Thoracic aorta (tissue), 2 donors: Measurements from ENCODE around the gene SYNPO. TPM values are rescaled to one million over a fixed set of nuclear protein-coding genes. Genes with fewer than 3 reads are reported as not detected.

Experiments
- ATAC-seq: fragments of 150-250 bp; one replicate; pipeline ENCODE4 v1.8.0; 2017; ENCODE audit warnings: low read depth; ENCODE audit not compliant: insufficient number of reproducible peaks, low FRiP score
- DNase-seq: peaks from one replicate; pipeline ENCODE4 v3.0.0-alpha.2; 2020; ENCODE audit warnings: low spot score
- H3K27ac ChIP-seq, 2 donors: fragments of 200-600 bp; sonication (generic); 1 replicate in 1 of 2; 2 replicates in 1 of 2; pipeline ENCODE4 v1.5.1; 2016; ENCODE audit warnings: mild to moderate bottlenecking in 2 of 2, moderate library complexity in 2 of 2
- H3K27me3 ChIP-seq: fragments of 200-600 bp; sonication (generic); replicated peaks from 2 replicates; pipeline ENCODE4 v1.6.0; 2016; ENCODE audit warnings: mild to moderate bottlenecking; ENCODE audit not compliant: insufficient read depth
- H3K36me3 ChIP-seq: fragments of 200-600 bp; sonication (generic); one replicate; pipeline ENCODE4 v1.5.1; 2016
- H3K4me1 ChIP-seq, 2 donors: fragments of 200-600 bp; sonication (generic); 1 replicate in 1 of 2; 2 replicates in 1 of 2; pipeline versions ENCODE4 v1.5.1 to v1.6.0; 2016; ENCODE audit warnings: low read depth in 2 of 2, mild to moderate bottlenecking in 1 of 2; ENCODE audit not compliant: control insufficient read depth in 1 of 2
- H3K4me3 ChIP-seq: fragments of 200-600 bp; sonication (generic); 2 replicates; pipeline ENCODE4 v1.5.1; 2016; ENCODE audit warnings: mild to moderate bottlenecking
- H3K9me3 ChIP-seq: fragments of 200-600 bp; sonication (generic); 2 replicates; pipeline ENCODE4 v1.5.1; 2016
- total RNA-seq, 2 donors: library from RNA; depleted of rRNA; stranded (reverse); fragments of >200 nt; gene quantifications; one replicate each; pipeline versions ENCODE4 v1.1.0 to v1.2.3, GENCODE V29; 2016
- TF ChIP-seq, protein P1 (sequence below): fragments of 200-600 bp; sonication (generic); IDR thresholded peaks from one replicate; pipeline ENCODE4 v1.5.1; 2019; ENCODE audit warnings: antibody characterized with exemption

The SYNPO gene
- total RNA-seq, 2 donors from 2014 or later, result 191 to 226 TPM

DNA sequence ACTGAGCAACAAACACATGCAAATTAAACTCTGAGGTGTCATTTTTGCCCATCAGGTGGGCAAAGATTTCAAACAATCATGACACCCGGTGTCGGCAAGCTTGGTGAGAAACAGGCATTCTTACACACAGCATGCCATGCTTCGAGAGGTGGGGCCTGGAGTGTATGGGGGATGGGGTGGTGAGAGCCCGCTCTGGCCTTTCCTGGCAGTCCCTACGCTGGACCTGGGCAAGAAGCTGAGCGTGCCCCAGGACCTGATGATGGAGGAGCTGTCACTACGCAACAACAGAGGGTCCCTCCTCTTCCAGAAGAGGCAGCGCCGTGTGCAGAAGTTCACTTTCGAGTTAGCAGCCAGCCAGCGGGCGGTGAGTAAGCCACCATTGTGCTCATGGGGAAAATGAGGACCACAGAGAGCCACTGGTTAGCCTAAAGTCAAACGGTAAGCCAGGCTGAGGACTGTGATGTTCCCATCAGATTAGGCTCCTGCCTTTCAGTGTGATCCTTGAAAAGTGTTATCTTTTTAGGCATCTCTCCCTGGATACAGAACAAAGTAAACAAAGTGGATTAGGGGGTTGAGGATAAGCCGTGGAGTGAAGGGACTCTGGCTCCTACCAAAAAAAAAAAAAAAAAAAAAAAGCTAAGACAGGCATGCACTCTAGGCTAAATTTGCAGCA lies 30.0 kb downstream of the SYNPO start:
- ATAC-seq (no peak), DNase-seq (no peak)
- Histone ChIP-seq H3K4me3 (no peak overlapping the region), H3K36me3 (no peaks in the 10 kb centered on the region), H3K27ac (no peak overlapping the region), H3K9me3 (no peaks in the 10 kb centered on the region), H3K27me3 (no peaks in the 10 kb centered on the region), H3K4me1 (peaks cover 22 to 46% of the 10 kb centered on the region in 2 donors)
- TF ChIP-seq, protein P1, sequence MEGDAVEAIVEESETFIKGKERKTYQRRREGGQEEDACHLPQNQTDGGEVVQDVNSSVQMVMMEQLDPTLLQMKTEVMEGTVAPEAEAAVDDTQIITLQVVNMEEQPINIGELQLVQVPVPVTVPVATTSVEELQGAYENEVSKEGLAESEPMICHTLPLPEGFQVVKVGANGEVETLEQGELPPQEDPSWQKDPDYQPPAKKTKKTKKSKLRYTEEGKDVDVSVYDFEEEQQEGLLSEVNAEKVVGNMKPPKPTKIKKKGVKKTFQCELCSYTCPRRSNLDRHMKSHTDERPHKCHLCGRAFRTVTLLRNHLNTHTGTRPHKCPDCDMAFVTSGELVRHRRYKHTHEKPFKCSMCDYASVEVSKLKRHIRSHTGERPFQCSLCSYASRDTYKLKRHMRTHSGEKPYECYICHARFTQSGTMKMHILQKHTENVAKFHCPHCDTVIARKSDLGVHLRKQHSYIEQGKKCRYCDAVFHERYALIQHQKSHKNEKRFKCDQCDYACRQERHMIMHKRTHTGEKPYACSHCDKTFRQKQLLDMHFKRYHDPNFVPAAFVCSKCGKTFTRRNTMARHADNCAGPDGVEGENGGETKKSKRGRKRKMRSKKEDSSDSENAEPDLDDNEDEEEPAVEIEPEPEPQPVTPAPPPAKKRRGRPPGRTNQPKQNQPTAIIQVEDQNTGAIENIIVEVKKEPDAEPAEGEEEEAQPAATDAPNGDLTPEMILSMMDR, result no peak

DNA sequence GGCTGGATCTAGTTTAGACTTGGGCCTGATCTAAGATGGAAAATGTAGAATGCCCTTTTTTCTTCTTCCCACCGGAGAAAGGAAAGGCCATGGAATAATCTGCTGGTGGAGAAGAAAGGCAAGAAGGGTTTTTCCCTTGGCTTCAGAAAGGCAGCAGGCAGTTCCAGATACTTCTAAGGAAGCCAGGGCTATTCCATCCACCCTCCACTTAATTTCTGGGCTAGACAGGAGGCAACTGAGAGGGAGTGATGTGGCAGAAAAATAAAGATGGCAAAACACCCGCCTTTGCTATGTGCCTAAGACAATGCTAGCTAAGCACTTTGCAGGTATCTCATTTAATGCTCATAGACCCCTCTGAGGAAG lies 30.5 kb downstream of the SYNPO start:
- H3K4me1 ChIP-seq, result peaks cover 22 to 51% of the 10 kb centered on the region in 2 donors
- H3K27me3 ChIP-seq, result no peaks in the 10 kb centered on the region
- ATAC-seq, result no peak
- TF ChIP-seq, protein P1, result no peak
- H3K36me3 ChIP-seq, result no peaks in the 10 kb centered on the region
- no peak overlapping the region for H3K27ac ChIP-seq
- DNase-seq, result no peak
- H3K4me3 ChIP-seq, result no peak overlapping the region
- no peaks in the 10 kb centered on the region for H3K9me3 ChIP-seq

DNA sequence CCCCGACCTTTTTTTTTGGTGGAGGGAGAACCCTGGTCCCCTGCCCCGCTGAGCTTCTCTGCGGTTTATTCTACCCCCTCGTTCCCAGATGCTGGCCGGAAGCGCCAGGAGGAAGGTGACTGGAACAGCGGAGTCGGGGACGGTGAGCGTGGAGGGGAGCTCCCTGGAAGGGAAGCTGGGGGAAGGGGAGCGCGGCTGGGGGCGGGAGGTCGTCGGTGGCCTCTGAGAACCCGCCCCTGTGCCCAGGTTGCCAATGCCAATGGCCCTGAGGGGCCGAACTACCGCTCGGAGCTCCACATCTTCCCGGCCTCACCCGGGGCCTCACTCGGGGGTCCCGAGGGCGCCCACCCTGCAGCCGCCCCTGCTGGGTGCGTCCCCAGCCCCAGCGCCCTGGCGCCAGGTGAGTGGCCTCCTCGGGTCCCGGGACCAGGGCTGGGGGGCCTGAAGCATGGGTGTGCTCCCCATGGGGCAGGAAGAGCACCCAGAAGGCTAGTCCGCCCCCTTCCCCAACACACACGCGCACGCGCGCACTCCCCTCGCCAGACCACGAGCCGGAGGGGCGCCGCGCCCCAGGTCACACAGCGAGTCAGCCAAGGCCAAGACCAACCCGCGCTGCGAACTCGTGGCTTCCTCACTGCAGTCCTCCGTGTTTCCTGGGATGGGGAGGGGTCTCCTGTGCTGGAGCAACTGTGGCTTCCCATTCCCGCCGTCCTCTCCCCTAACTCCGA lies 31.2 kb downstream of the SYNPO start:
- Histone ChIP-seq H3K36me3 (no peaks in the 10 kb centered on the region), H3K27ac (no peak overlapping the region), H3K4me3 (peak overlapping the region; percentile 73), H3K4me1 (peaks cover 22 to 53% of the 10 kb centered on the region in 2 donors), H3K27me3 (no peaks in the 10 kb centered on the region), H3K9me3 (no peaks in the 10 kb centered on the region)
- no peak for DNase-seq
- TF ChIP-seq, protein P1, result no peak
- ATAC-seq, result no peak

DNA sequence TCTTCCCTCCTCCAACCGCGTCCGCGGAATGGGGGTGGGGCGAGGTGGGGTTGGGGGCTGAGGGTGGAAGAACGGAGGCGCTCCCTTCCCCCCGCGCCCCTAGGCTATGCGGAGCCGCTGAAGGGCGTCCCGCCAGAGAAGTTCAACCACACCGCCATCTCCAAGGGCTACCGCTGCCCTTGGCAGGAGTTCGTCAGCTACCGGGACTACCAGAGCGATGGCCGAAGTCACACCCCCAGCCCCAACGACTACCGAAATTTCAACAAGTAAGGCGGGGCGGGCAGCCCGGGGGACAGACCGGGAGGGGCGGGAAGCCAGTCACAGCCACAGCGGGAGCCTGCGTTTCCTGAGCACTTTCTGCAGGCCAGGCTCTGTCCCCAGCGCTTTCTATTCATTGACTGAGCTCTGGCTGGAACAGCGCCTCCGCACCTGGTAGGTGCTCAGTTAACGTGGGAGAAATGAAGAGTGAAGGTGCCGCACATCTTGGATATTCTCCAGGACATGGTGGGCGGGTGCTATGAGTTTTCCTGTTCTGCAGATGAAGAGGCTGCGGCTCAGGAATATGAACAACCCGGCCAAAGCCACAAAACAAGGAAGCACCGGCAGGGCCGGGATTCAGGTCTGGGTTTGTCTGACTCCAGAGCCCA lies 31.9 kb downstream of the SYNPO start:
- H3K4me1 ChIP-seq, result peaks cover 22 to 53% of the 10 kb centered on the region in 2 donors
- ATAC-seq (no peak), DNase-seq (no peak)
- no peaks in the 10 kb centered on the region for H3K9me3 ChIP-seq
- H3K27ac ChIP-seq, result peak overlapping the region; percentile 80 to 88
- H3K4me3 ChIP-seq, result peak overlapping the region; percentile 73
- TF ChIP-seq, protein P1, result no peak
- H3K27me3 ChIP-seq, result no peaks in the 10 kb centered on the region
- H3K36me3 ChIP-seq, result no peaks in the 10 kb centered on the region

- H3K4me3 ChIP-seq, result peak overlapping the region; percentile 73
Observed at GRCh38 chr5:150672884-150673275, 32.4 kb downstream of the SYNPO start.

More at GRCh38 chr5:150672884-150673275, 32.4 kb downstream of the SYNPO start:
- peak overlapping the region; percentile 80 to 88 for H3K27ac ChIP-seq
- H3K9me3 ChIP-seq, result no peaks in the 10 kb centered on the region
- TF ChIP-seq, protein P1, result no peak
- DNase-seq (no peak), ATAC-seq (no peak)
- peaks cover 22 to 53% of the 10 kb centered on the region in 2 donors for H3K4me1 ChIP-seq
- H3K36me3 ChIP-seq, result no peaks in the 10 kb centered on the region
- H3K27me3 ChIP-seq, result no peaks in the 10 kb centered on the region
